Astrocyte of the spinal cord (primary cell): ENCODE results near the gene CCR8.
"Not testable (repeated sequence)": the region's sequence is repeated elsewhere in the genome, so short reads cannot be mapped to it uniquely, and the experiment has no call there.

Source experiments
- DNase-seq: peaks from one replicate; pipeline ENCODE4 v3.0.0; 2011; ENCODE audit warnings: low read depth, low spot score
- H3K4me3 ChIP-seq: 2 replicates; pipeline ENCODE4 v1.5.1; 2011; ENCODE audit warnings: low read depth, mild to moderate bottlenecking, low read length, moderate library complexity
- CTCF ChIP-seq: IDR thresholded peaks from 2 replicates; pipeline ENCODE4 v1.5.1; 2012; ENCODE audit warnings: low read depth, mild to moderate bottlenecking, low read length, inconsistent platforms
- in situ Hi-C: cut with HindIII; loops from 2 replicates; pipeline ENCODE4 v1.10.0; 2017; ENCODE audit warnings: low sequenced_read_pairs

CCR8 gene

GRCh38 chr3:39344746-39345344 is 15.3 kb downstream of the CCR8 start:
- H3K4me3 ChIP-seq, result no peak overlapping the region

GRCh38 chr3:39346785-39347585 is 17.5 kb downstream of the CCR8 start:
- no peak for TF ChIP-seq CTCF
- no peak for DNase-seq
- in situ Hi-C loops, result no loop called here
- no peak overlapping the region for H3K4me3 ChIP-seq

More at GRCh38 chr3:39344746-39345344, 15.3 kb downstream of the CCR8 start:
- in situ Hi-C loops, result no loop called here
- no peak for DNase-seq
- no peak for TF ChIP-seq CTCF

GRCh38 chr3:39347586-39347876 is 18.0 kb downstream of the CCR8 start:
- no peak for DNase-seq
- no peak overlapping the region for H3K4me3 ChIP-seq
- no peak for TF ChIP-seq CTCF
- in situ Hi-C loops, result no loop called here

- no peak overlapping the region for H3K4me3 ChIP-seq
- TF ChIP-seq CTCF, result no peak
- no peak for DNase-seq
- in situ Hi-C loops, result no loop called here
Observed at GRCh38 chr3:39349080-39349479, 19.6 kb downstream of the CCR8 start.

- DNase-seq, result no peak
- in situ Hi-C loops, result no loop called here
- no peak for TF ChIP-seq CTCF
- H3K4me3 ChIP-seq, result no peak overlapping the region
Observed at GRCh38 chr3:39350714-39351113, 21.2 kb downstream of the CCR8 start.

- in situ Hi-C loops, H3K4me3 ChIP-seq, DNase-seq: not testable (repeated sequence)
Observed at GRCh38 chr3:39351134-39351533, 21.6 kb downstream of the CCR8 start.

- in situ Hi-C loops, H3K4me3 ChIP-seq, DNase-seq: not testable (repeated sequence)
Observed at GRCh38 chr3:39353168-39353927, 23.8 kb downstream of the CCR8 start.
